Hematopoietic multipotent progenitor cell treated with erythropoietin and hydrocortisone succinate and interleukin-3 and kit ligand, for 17 days (in vitro differentiated cells): ENCODE measurements around the gene ENTREP1.

ENCODE experiments used
- DNase-seq: peaks from one replicate; pipeline ENCODE4 v3.0.0-alpha.2; 2015; ENCODE audit warnings: low spot score

ENTREP1 gene

GRCh38 chr9:69319324-69320025 lies 5.5 kb upstream of the ENTREP1 start:
- DNase-seq = no peak

- DNase-seq = no peak
Measured at GRCh38 chr9:69322256-69322655, 2.8 kb upstream of the ENTREP1 start.

GRCh38 chr9:69323861-69324260 lies 1.2 kb upstream of the ENTREP1 start:
- DNase-seq = no peak

GRCh38 chr9:69325409-69326212 lies 596 bp downstream of the ENTREP1 start:
- DNase-seq = no peak

GRCh38 chr9:69326261-69326660 lies 1.2 kb downstream of the ENTREP1 start:
- DNase-seq = no peak

GRCh38 chr9:69330580-69330979 lies 5.6 kb downstream of the ENTREP1 start:
- DNase-seq = no peak

GRCh38 chr9:69331444-69331843 lies 6.4 kb downstream of the ENTREP1 start:
- DNase-seq = no peak

GRCh38 chr9:69332067-69332685 lies 7.2 kb downstream of the ENTREP1 start:
- DNase-seq = no peak

GRCh38 chr9:69333716-69334115 lies 8.7 kb downstream of the ENTREP1 start:
- DNase-seq = no peak

GRCh38 chr9:69334317-69334716 lies 9.3 kb downstream of the ENTREP1 start:
- DNase-seq = no peak

GRCh38 chr9:69339620-69340019 lies 14.6 kb downstream of the ENTREP1 start:
- DNase-seq = no peak

GRCh38 chr9:69340631-69341030 lies 15.6 kb downstream of the ENTREP1 start:
- DNase-seq = no peak

- no peak for DNase-seq
Measured at GRCh38 chr9:69342769-69343168, 17.8 kb downstream of the ENTREP1 start.

GRCh38 chr9:69344459-69344858 lies 19.4 kb downstream of the ENTREP1 start:
- no peak for DNase-seq

GRCh38 chr9:69346596-69347390 lies 21.8 kb downstream of the ENTREP1 start:
- DNase-seq = no peak

- no peak for DNase-seq
Measured at GRCh38 chr9:69347607-69348006, 22.6 kb downstream of the ENTREP1 start.

GRCh38 chr9:69351227-69351626 lies 26.2 kb downstream of the ENTREP1 start:
- DNase-seq = no peak

GRCh38 chr9:69355232-69355631 lies 30.2 kb downstream of the ENTREP1 start:
- DNase-seq = no peak

- no peak for DNase-seq
Measured at GRCh38 chr9:69357030-69357775, 32.2 kb downstream of the ENTREP1 start.

GRCh38 chr9:69357821-69358220 lies 32.8 kb downstream of the ENTREP1 start:
- no peak for DNase-seq

GRCh38 chr9:69363191-69363590 lies 38.2 kb downstream of the ENTREP1 start:
- no peak for DNase-seq
